Kidney (tissue), 14 donors: ENCODE data around the gene NSD1. TPM values are rescaled to one million over a fixed set of nuclear protein-coding genes. Genes with fewer than 3 reads are reported as not detected.

Experiments
- DNase-seq, 5 donors: peaks; one replicate each; pipeline ENCODE4 v3.0.0-alpha.2; 2013 to 2020
- FAIRE-seq: peaks from 2 replicates; lab custom pipeline; 2012; peaks lifted over from hg19 to GRCh38; lab: Jason Lieb, UNC
- H3K27ac ChIP-seq, 2 donors: one replicate each; pipeline ENCODE4 v1.7.0; 2013; ENCODE audit warnings: low read depth in 2 of 2, low read length in 2 of 2, inconsistent platforms in 1 of 2
- H3K27me3 ChIP-seq: one replicate; pipeline ENCODE4 v1.7.1; 2013; ENCODE audit warnings: low read length, inconsistent platforms; ENCODE audit not compliant: control insufficient read depth, insufficient read depth
- H3K36me3 ChIP-seq, 3 donors: one replicate each; pipeline versions ENCODE4 v1.7.0 to v1.7.1; 2013; ENCODE audit warnings: low read length in 3 of 3, control low read depth in 1 of 3, inconsistent platforms in 1 of 3; ENCODE audit not compliant: insufficient read depth in 3 of 3, control insufficient read depth in 2 of 3
- H3K4me1 ChIP-seq, 3 donors: one replicate each; pipeline versions ENCODE4 v1.7.0 to v1.7.1; 2013; ENCODE audit warnings: low read length in 3 of 3, inconsistent platforms in 1 of 3, low read depth in 1 of 3; ENCODE audit not compliant: control insufficient read depth in 2 of 3, insufficient read depth in 2 of 3
- H3K4me3 ChIP-seq, 3 donors: one replicate each; pipeline versions ENCODE4 v1.7.0 to v1.8.1; 2013; ENCODE audit warnings: low read length in 3 of 3, control low read depth in 1 of 3, inconsistent platforms in 1 of 3
- H3K9ac ChIP-seq, 3 donors: one replicate each; pipeline versions ENCODE4 v1.7.0 to v1.7.1; 2013; ENCODE audit warnings: low read length in 3 of 3, control low read depth in 1 of 3, inconsistent platforms in 1 of 3
- H3K9me3 ChIP-seq, 3 donors: one replicate each; pipeline versions ENCODE4 v1.7.0 to v1.7.1; 2013; ENCODE audit warnings: low read length in 3 of 3, control low read depth in 1 of 3, inconsistent platforms in 1 of 3; ENCODE audit not compliant: control insufficient read depth in 2 of 3, insufficient read depth in 1 of 3
- intact Hi-C: fragments of 100-400 bp; cut with DNase I; formaldehyde crosslinking; loops from one replicate; pipeline ENCODE4 v1.11.1; 2022
- polyA plus RNA-seq: library from polyadenylated mRNA; stranded (reverse); fragments of 350-450 nt; fragmentation: Illumina TruSeq; extraction: RNeasy Lipid Tissue Mini Kit (QIAGEN cat#74804); gene quantifications from one replicate; pipeline ENCODE4 v1.2.3, GENCODE V29; 2014; ENCODE audit warnings: low read depth, low replicate concordance; ENCODE audit not compliant: insufficient read depth
- total RNA-seq: library from RNA; stranded (reverse); fragmentation: NEBNext Ultra II Directional; extraction: Animal tissue kit (Norgen Biotek cat#: 25700); gene quantifications from one replicate; pipeline ENCODE4 v1.2.1, GENCODE V29; 2021
- TF ChIP-seq, protein P1 (sequence below): IDR thresholded peaks from 3 replicates; pipeline ENCODE4 v1.5.1; 2012; ENCODE audit warnings: mild to moderate bottlenecking, moderate library complexity, borderline replicate concordance; ENCODE audit not compliant: insufficient read depth; ENCODE audit errors: extremely low read depth
- donor health status: control.
- donor health status: control.
- donor health status: control.
- donor health status: control.
- donor health status: control.
- donor health status: DM: yes; HTN: yes; CAD: no.
- donor health status: Normal renal cell carcinoma (clear cell type).

Gene NSD1
- total and polyA plus RNA-seq, 2 donors from 2014 or later, result 6.0 to 99.1 TPM

DNA sequence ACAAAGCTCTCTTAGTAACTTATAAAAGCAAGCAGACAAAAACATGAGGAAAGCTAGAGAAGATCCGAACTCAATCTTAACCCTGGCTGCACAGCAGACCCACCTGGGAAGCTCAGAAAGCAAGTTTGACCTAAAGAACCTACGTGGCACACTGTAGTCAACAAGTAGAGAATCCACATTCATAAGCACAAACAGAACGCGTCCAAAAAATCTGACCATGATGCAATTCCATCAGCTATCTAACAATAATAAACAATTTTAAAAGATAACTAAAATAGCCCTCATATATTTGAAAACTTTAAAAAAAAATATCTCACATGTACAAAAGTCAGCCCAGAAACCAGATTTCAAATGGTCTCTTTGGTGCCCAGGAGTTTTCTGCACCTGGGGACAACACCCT lies 213.2 kb downstream of the NSD1 start:
- no peak for FAIRE-seq
- intact Hi-C loops, result no loop called here
- no peak overlapping the region for H3K9ac ChIP-seq

DNA sequence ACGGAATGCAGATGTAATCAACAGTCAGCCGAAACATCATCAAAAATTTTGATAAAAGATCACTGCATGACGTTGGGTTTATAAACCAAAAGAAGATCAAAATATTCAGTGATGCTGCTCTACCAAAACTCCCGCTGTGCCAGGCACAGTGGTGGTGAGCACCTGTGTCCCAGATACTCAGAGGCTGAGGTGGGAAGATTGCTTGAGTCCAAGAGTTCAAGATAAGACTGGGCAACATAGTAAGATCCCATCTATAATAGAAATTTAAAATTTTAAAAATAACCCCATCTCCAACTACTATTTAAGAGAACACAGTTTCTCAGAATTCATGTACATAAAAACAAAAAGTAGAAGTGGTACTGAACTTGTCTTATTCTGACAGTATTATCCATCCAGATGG lies 214.1 kb downstream of the NSD1 start:
- no peak for DNase-seq
- Histone ChIP-seq H3K27me3 (no peaks in the 10 kb centered on the region), H3K9me3 (no peaks in the 10 kb centered on the region), H3K27ac (no peak overlapping the region), H3K4me3 (no peak overlapping the region), H3K9ac (no peak overlapping the region), H3K4me1 (peaks cover 4 to 19% (median 13%) of the 10 kb centered on the region in 3 donors), H3K36me3 (peaks cover 0 to 7% (median 5%) of the 10 kb centered on the region in 3 donors)
- FAIRE-seq, result no peak
- TF ChIP-seq, protein P1, sequence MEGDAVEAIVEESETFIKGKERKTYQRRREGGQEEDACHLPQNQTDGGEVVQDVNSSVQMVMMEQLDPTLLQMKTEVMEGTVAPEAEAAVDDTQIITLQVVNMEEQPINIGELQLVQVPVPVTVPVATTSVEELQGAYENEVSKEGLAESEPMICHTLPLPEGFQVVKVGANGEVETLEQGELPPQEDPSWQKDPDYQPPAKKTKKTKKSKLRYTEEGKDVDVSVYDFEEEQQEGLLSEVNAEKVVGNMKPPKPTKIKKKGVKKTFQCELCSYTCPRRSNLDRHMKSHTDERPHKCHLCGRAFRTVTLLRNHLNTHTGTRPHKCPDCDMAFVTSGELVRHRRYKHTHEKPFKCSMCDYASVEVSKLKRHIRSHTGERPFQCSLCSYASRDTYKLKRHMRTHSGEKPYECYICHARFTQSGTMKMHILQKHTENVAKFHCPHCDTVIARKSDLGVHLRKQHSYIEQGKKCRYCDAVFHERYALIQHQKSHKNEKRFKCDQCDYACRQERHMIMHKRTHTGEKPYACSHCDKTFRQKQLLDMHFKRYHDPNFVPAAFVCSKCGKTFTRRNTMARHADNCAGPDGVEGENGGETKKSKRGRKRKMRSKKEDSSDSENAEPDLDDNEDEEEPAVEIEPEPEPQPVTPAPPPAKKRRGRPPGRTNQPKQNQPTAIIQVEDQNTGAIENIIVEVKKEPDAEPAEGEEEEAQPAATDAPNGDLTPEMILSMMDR, result no peak
- intact Hi-C loops, result no loop called here

More for the DNA sequence above, 213.2 kb downstream of the NSD1 start:
- Histone ChIP-seq H3K27me3 (no peaks in the 10 kb centered on the region), H3K36me3 (peaks cover 0 to 7% (median 5%) of the 10 kb centered on the region in 3 donors), H3K4me1 (peaks cover 4 to 14% (median 13%) of the 10 kb centered on the region in 3 donors), H3K9me3 (no peaks in the 10 kb centered on the region), H3K27ac (no peak overlapping the region), H3K4me3 (no peak overlapping the region)
- TF ChIP-seq, protein P1, result no peak
- no peak for DNase-seq

DNA sequence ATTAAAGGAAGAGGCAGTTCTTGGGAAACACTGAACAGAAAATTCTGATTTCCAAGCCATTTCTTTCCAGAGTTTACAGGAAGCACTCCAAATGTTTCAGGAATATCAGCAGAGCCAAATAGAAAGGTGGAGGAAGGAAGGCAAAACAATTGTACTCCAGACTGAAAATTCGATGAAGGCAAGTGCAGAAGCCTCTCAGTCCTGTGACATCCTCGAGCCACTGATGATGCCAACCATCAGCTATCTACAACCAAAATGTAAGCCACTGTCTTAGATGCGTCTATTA lies 215.7 kb downstream of the NSD1 start:
- peaks cover 0 to 7% (median 5%) of the 10 kb centered on the region in 3 donors for H3K36me3 ChIP-seq
- H3K27me3 ChIP-seq, result no peaks in the 10 kb centered on the region
- H3K9ac ChIP-seq, result no peak overlapping the region
- H3K27ac ChIP-seq, result no peak overlapping the region
- H3K9me3 ChIP-seq, result no peaks in the 10 kb centered on the region
- intact Hi-C loops, result no loop called here
- DNase-seq (no peak), FAIRE-seq (no peak)
- H3K4me1 ChIP-seq, result peaks cover 4 to 19% (median 13%) of the 10 kb centered on the region in 3 donors
- TF ChIP-seq, protein P1, result no peak
- no peak overlapping the region for H3K4me3 ChIP-seq

DNA sequence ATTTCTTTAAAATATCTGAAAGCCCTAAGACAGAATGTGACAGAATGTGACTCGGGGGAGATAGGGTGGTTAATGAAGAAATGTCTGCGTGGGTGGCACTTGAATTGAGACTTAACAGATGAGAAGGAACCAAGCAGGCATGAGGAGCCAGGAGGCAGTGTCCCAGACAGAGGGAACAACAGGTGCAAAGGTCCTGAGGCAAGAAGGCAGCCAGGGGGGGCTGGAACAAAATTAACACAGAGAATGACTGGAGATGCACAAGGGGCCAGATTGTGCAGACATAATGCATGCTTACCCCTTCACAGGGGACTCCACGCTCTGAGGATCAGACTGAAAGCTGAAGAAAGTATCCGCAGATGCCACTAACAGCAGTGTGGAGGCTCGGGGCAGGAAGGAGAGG lies 216.2 kb downstream of the NSD1 start:
- H3K4me1 ChIP-seq, result peaks cover 4 to 19% (median 13%) of the 10 kb centered on the region in 3 donors

More for the DNA sequence above, 216.2 kb downstream of the NSD1 start:
- FAIRE-seq (no peak), DNase-seq (peak in 1 of 5 donors; percentile 28)
- peaks cover 0 to 7% (median 5%) of the 10 kb centered on the region in 3 donors for H3K36me3 ChIP-seq
- H3K4me3 ChIP-seq, result peak overlapping the region in 2 of 3 donors; percentile 99 to 100
- H3K27ac ChIP-seq, result no peak overlapping the region
- intact Hi-C loops, result no loop called here
- H3K27me3 ChIP-seq, result no peaks in the 10 kb centered on the region
- no peak overlapping the region for H3K9ac ChIP-seq
- TF ChIP-seq, protein P1, result no peak
- no peaks in the 10 kb centered on the region for H3K9me3 ChIP-seq
